GM12878 (cell line): ENCODE data around the gene NPLOC4. TPM values are rescaled to one million over a fixed set of nuclear protein-coding genes. Genes with fewer than 3 reads are reported as not detected.

Experiments
- ATAC-seq: fragments of 200-7000 bp; cut with Tn5 transposase; 3 replicates; pipeline ENCODE4 v1.9.1; 2020; ENCODE audit warnings: mild to moderate bottlenecking, moderate library complexity
- BruUV-seq: library from RNA; stranded (reverse); fragments of 400-500 nt; replicated peaks from 2 replicates; lab custom pipeline; 2021; lab: Mats Ljungman, UMichigan
- CTCF ChIA-PET: fragments of 300-600 bp; sonication (Branson Sonifier 250); formaldehyde crosslinking; extraction: SDS; loops from one replicate; lab custom pipeline; 2021; ENCODE audit warnings: inconsistent platforms; lab: Yijun Ruan, JAX
- POLR2A ChIA-PET: fragments of 350-600 bp; formaldehyde crosslinking; extraction: SDS; loops from one replicate; lab custom pipeline; 2021; ENCODE audit warnings: inconsistent platforms; lab: Charles Lee
- RAD21 ChIA-PET: fragments of 300-600 bp; sonication (Branson Sonifier 250); formaldehyde crosslinking; loops from one replicate; lab custom pipeline; 2023; ENCODE audit warnings: antibody characterized with exemption; ENCODE audit not compliant: unreplicated experiment; lab: Charles Lee
- SMC1A ChIA-PET: fragments of 300-600 bp; sonication (Branson Sonifier 250); formaldehyde crosslinking; loops from one replicate; lab custom pipeline; 2023; ENCODE audit not compliant: unreplicated experiment, uncharacterized antibody; lab: Charles Lee
- DNase-seq: peaks from one replicate; pipeline ENCODE4 v3.0.0-alpha.2; 2011; ENCODE audit warnings: low read depth, low spot score
- FAIRE-seq: peaks from 3 replicates; lab custom pipeline; 2011; peaks lifted over from hg19 to GRCh38; lab: Jason Lieb, UNC
- H2AFZ ChIP-seq: 2 replicates; pipeline ENCODE4 v1.6.0; 2011; ENCODE audit warnings: low read depth, low read length, control low read depth; ENCODE audit not compliant: control insufficient read depth
- H3K27ac ChIP-seq: 2 replicates; pipeline ENCODE4 v1.5.1; 2011; ENCODE audit warnings: control low read depth; ENCODE audit not compliant: control insufficient read depth, insufficient read depth
- H3K27me3 ChIP-seq, 2 experiments: replicated peaks in 1 of 2; 2 replicates each; pipeline versions ENCODE4 v1.6.0 to v1.6.1; 2011; ENCODE audit warnings: low read length in 1 of 2; ENCODE audit not compliant: control insufficient read depth in 2 of 2, insufficient read depth in 2 of 2
- H3K36me3 ChIP-seq, 2 experiments: 2 replicates each; pipeline ENCODE4 v1.5.1; 2011; ENCODE audit warnings: low read length in 1 of 2; ENCODE audit not compliant: control insufficient read depth in 2 of 2, insufficient read depth in 2 of 2
- H3K4me1 ChIP-seq: 2 replicates; pipeline ENCODE4 v1.6.1; 2011; ENCODE audit warnings: mild to moderate bottlenecking, low read length, moderate library complexity, mixed read lengths; ENCODE audit not compliant: control insufficient read depth, insufficient read depth
- H3K4me2 ChIP-seq: 2 replicates; pipeline ENCODE4 v1.6.0; 2011; ENCODE audit warnings: control low read depth; ENCODE audit not compliant: control insufficient read depth, insufficient read depth
- H3K4me3 ChIP-seq: fragments of 200-600 bp; sonication (generic); 2 replicates; pipeline ENCODE4 v1.5.1; 2016
- H3K79me2 ChIP-seq: 2 replicates; pipeline ENCODE4 v1.6.0; 2011; ENCODE audit warnings: low read length; ENCODE audit not compliant: control insufficient read depth, insufficient read depth
- H3K9ac ChIP-seq: 2 replicates; pipeline ENCODE4 v1.8.0; 2011; ENCODE audit warnings: low read length, control low read depth, mixed read lengths; ENCODE audit not compliant: control insufficient read depth, insufficient read depth
- H3K9me3 ChIP-seq: replicated peaks from 3 replicates; pipeline ENCODE4 v1.5.1; 2011; ENCODE audit warnings: mild to moderate bottlenecking, low read length; ENCODE audit not compliant: control insufficient read depth, insufficient read depth
- H4K20me1 ChIP-seq: 2 replicates; pipeline ENCODE4 v1.6.0; 2011; ENCODE audit not compliant: control insufficient read depth, insufficient read depth
- BACH1 ChIP-seq: fragments of 450-650 bp; IDR thresholded peaks from 2 replicates; pipeline ENCODE4 v1.6.1; 2017; ENCODE audit warnings: mild to moderate bottlenecking, borderline replicate concordance
- BCLAF1 ChIP-seq: fragments of 450-650 bp; IDR thresholded peaks from 2 replicates; pipeline ENCODE4 v1.6.1; 2017; ENCODE audit warnings: antibody characterized with exemption, mild to moderate bottlenecking, moderate library complexity
- CEBPB ChIP-seq, 2 experiments: fragments of 150-350 bp in 1 of 2; IDR thresholded peaks; 2 replicates each; pipeline ENCODE4 v1.6.1; 2012 to 2014; ENCODE audit warnings: low read depth in 2 of 2, low read length in 2 of 2, borderline replicate concordance in 1 of 2, inconsistent platforms in 1 of 2
- CREM ChIP-seq: IDR thresholded peaks from 2 replicates; pipeline ENCODE4 v1.6.1; 2014; ENCODE audit warnings: antibody characterized with exemption, low read depth
- KLF5 ChIP-seq: fragments of 450-650 bp; IDR thresholded peaks from 2 replicates; pipeline ENCODE4 v1.6.1; 2014; ENCODE audit warnings: mild to moderate bottlenecking; ENCODE audit not compliant: partially characterized antibody
- LARP7 ChIP-seq: fragments of 450-650 bp; IDR thresholded peaks from 2 replicates; pipeline ENCODE4 v1.6.1; 2017; ENCODE audit warnings: mild to moderate bottlenecking
- MXI1 ChIP-seq: fragments of 150-350 bp; IDR thresholded peaks from 2 replicates; pipeline ENCODE4 v1.6.1; 2011; ENCODE audit warnings: low read depth, mild to moderate bottlenecking, inconsistent platforms, low read length, improper control_type of control experiment
- NFIC ChIP-seq: IDR thresholded peaks from 2 replicates; pipeline ENCODE4 v1.6.1; 2012; ENCODE audit warnings: low read depth, mild to moderate bottlenecking, inconsistent platforms, low read length, moderate library complexity
- PAX8 ChIP-seq: fragments of 450-650 bp; IDR thresholded peaks from 2 replicates; pipeline ENCODE4 v1.6.1; 2017; ENCODE audit warnings: mild to moderate bottlenecking, moderate library complexity
- RCOR1 ChIP-seq: conservative IDR thresholded peaks from 2 replicates; pipeline ENCODE4 v1.6.1; 2012; ENCODE audit warnings: low read depth, low read length, improper control_type of control experiment
- SIN3A ChIP-seq: IDR thresholded peaks from 2 replicates; pipeline ENCODE4 v1.6.1; 2012; ENCODE audit warnings: low read depth, low read length, improper control_type of control experiment
- ZSCAN29 ChIP-seq: fragments of 450-650 bp; IDR thresholded peaks from 2 replicates; pipeline ENCODE4 v1.6.1; 2017; ENCODE audit warnings: mild to moderate bottlenecking, moderate library complexity
- ZZZ3 ChIP-seq: IDR thresholded peaks from 2 replicates; pipeline ENCODE4 v1.6.1; 2011; ENCODE audit warnings: low read depth; ENCODE audit not compliant: control insufficient read depth, insufficient read length
- WGBS: methylation state at CpG from one replicate; pipeline ENCODE4 v1.1.6; 2016; ENCODE audit warnings: low lambda C conversion rate; ENCODE audit not compliant: insufficient replicate concordance, insufficient coverage; ENCODE audit errors: missing lambda C conversion rate; 5-methylcytosine and 5-hydroxymethylcytosine counted together
- in situ Hi-C: fragments of 300-500 bp; cut with MboI; formaldehyde crosslinking; loops from 9 replicates; pipeline ENCODE4 v1.14.3; 2018; ENCODE audit warnings: mixed read lengths
- intact Hi-C: fragments of 100-400 bp; cut with micrococcal nuclease; formaldehyde crosslinking; loops from one replicate; pipeline ENCODE4 v1.14.2; 2022; ENCODE audit not compliant: unreplicated experiment
- polyA plus RNA-seq, 11 experiments: library from polyadenylated mRNA; depleted of rRNA in 4 of 11; unstranded in 6 of 11; stranded (reverse) in 5 of 11; fragments of >200 nt; fragmentation: Nextera tagmentation in 4 of 11; fragmentation: Illumina TruSeq in 1 of 11; extraction: Ambion mirVana in 4 of 11; extraction: Trizol in 1 of 11; gene quantifications; 1 replicate in 1 of 11; 2 replicates in 10 of 11; pipeline versions ENCODE4 v1.2.1 to v1.2.3, GENCODE V29; 2011 to 2016; ENCODE audit warnings: inconsistent platforms in 2 of 11, missing spikeins in 2 of 11, low read depth in 1 of 11
- total RNA-seq, 4 experiments: library from RNA; depleted of rRNA in 3 of 4; stranded (reverse); fragments of >200 nt in 3 of 4; fragmentation: Illumina TruSeq in 1 of 4; extraction: Trizol in 1 of 4; gene quantifications; 2 replicates each; pipeline versions ENCODE4 v1.2.1 to v1.2.3, GENCODE V29; 2013 to 2021

NPLOC4 gene
- total and polyA plus RNA-seq, 10 of the 15 experiments (the other 5 are each of a cell fraction or from before 2014, with no cell fraction given) = 1.5 to 83.7 (median 45.8) TPM

- POLR2A ChIA-PET = interaction anchor here (0.8 to 1.1 kb wide), 4 partner anchors 11 to 48 kb away, joined by 3 to 4 read pairs (median 4); no protein-coding TSS in a partner anchor
- Histone ChIP-seq H2AFZ (no peak overlapping the region), H3K9me3 (no peaks in the 10 kb centered on the region), H3K9ac (no peak overlapping the region), H4K20me1 (no peaks in the 10 kb centered on the region), H3K4me2 (peak overlapping the region; percentile 39; the same call in 1 of the 2 replicates), H3K27me3 (no peaks in the 10 kb centered on the region), H3K79me2 (no peaks in the 10 kb centered on the region), H3K4me1 (peaks cover 22% of the 10 kb centered on the region), H3K27ac (peak overlapping the region; percentile 64), H3K36me3 (peaks cover 22 to 27% of the 10 kb centered on the region in 2 experiments), H3K4me3 (no peak overlapping the region)
- in situ Hi-C loops = no loop called here
- 49% methylated on average over 4 of the region's 4 CpGs for WGBS
- RAD21 ChIA-PET = interaction anchor here (0.8 to 2.8 kb wide), 5 partner anchors 9 to 77 kb away, joined by 3 to 10 read pairs (median 3); partner anchors contain the start of gene FAAP100
- DNase-seq (no peak), ATAC-seq (peak; percentile 8; the same call in 2 of the 3 replicates), FAIRE-seq (no peak)
- CTCF ChIA-PET = interaction anchor here (1.9 kb wide), 2 partner anchors 39 to 43 kb away, joined by 7 to 10 read pairs; no protein-coding TSS in a partner anchor
- no TSS peak for BruUV-seq
- 0 out of 2 replicates have a peak, but pooled peaks have one; percentile 5 for TF ChIP-seq SIN3A
- no peak for TF ChIP-seq KLF5
- SMC1A ChIA-PET = interaction anchor here (0.8 to 2.0 kb wide), 3 partner anchors 36 to 45 kb away, joined by 3 to 9 read pairs (median 9); no protein-coding TSS in a partner anchor
- intact Hi-C loops = no loop called here
Observed at GRCh38 chr17:81561494-81561885, 75.4 kb downstream of the NPLOC4 start.

- no TSS peak for BruUV-seq
- no peak overlapping the region for H3K9ac ChIP-seq
- no peaks in the 10 kb centered on the region for H3K79me2 ChIP-seq
- POLR2A ChIA-PET = interaction anchor here (0.7 kb wide), 3 partner anchors 10 to 176 kb away, joined by 3 to 7 read pairs (median 4); no protein-coding TSS in a partner anchor
- DNase-seq (no peak), ATAC-seq (no peak), FAIRE-seq (no peak)
- no peaks in the 10 kb centered on the region for H3K27me3 ChIP-seq
- RAD21 ChIA-PET = no interaction called here
- no peak overlapping the region for H3K4me2 ChIP-seq
- H3K27ac ChIP-seq = no peak overlapping the region
- WGBS = 93% methylated on average over 27 of the region's 27 CpGs
- in situ Hi-C loops (no loop called here), intact Hi-C loops (no loop called here)
- no peak overlapping the region for H2AFZ ChIP-seq
- no peaks in the 10 kb centered on the region for H3K9me3 ChIP-seq
- H3K4me1 ChIP-seq = peaks cover 24% of the 10 kb centered on the region
- peaks cover 7 to 18% of the 10 kb centered on the region in 2 experiments; a peak in 3 of 4 replicates for H3K36me3 ChIP-seq
- H3K4me3 ChIP-seq = no peak overlapping the region
- no peak for TF ChIP-seq NFIC
- no peak for TF ChIP-seq ZZZ3
- no peak for TF ChIP-seq CREM
- no peak for TF ChIP-seq ZSCAN29
- no peak for TF ChIP-seq BCLAF1
- no peak for TF ChIP-seq BACH1
- TF ChIP-seq PAX8 = no peak
- TF ChIP-seq MXI1 = no peak
- TF ChIP-seq RCOR1 = no peak
- no peak for TF ChIP-seq CEBPB (IDR thresholded peaks at IDR 0.05; ENCODE audit: borderline replicate concordance in 1 of 2, low read depth in 2 of 2, low read length in 2 of 2)
- TF ChIP-seq LARP7 = no peak
- SMC1A ChIA-PET = no interaction called here
- H4K20me1 ChIP-seq = no peaks in the 10 kb centered on the region
- CTCF ChIA-PET = no interaction called here
Observed at GRCh38 chr17:81558941-81559806, 77.7 kb downstream of the NPLOC4 start.
